SH-SY5Y (cell line): Measurements from ENCODE around the gene UNC119.

Experiments used
- GATA2 ChIP-seq: IDR thresholded peaks from 2 replicates; pipeline ENCODE4 v1.6.1; 2011; ENCODE audit warnings: mild to moderate bottlenecking, low read depth, low read length
- GATA3 ChIP-seq: IDR thresholded peaks from 2 replicates; pipeline ENCODE4 v1.6.1; 2011; ENCODE audit warnings: low read depth, mild to moderate bottlenecking, low read length, moderate library complexity

The UNC119 gene

GRCh38 chr17:28537219-28537610, 15.2 kb downstream of the UNC119 start:
- no peak for TF ChIP-seq GATA3

- TF ChIP-seq GATA2 (no peak), GATA3 (no peak)
These were observed 15.7 kb downstream of the UNC119 start for GRCh38 chr17:28536532-28537218.

DNA sequence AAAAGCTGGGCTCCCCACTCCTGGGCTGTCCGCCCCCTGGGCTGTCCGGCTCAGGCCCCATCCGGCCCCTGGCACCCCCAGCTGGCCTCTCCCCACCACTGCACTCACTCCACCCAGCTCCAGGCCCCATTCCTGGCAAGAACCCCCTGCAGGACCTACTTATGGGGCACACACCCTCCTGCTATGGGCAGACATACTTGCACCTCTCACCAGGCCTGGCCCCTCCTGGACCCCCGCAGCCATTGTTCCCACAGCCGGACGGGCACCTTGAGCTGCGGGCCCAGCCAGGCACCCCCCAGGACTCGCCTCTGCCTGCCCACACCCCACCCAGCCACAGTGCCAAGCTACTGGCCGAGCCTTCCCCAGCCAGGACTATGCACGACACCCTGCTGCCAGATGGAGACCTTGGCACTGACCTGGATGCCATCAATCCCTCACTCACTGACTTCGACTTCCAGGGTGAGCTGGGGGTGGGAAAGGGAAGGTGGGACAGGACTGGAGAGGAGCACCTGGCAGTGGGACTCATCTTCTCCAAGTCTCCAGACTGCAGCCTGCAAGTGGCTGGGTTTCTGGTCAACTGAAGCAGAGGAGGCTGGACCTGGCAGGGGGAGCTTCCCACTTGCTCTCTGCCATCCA, 17.6 kb downstream of the UNC119 start:
- TF ChIP-seq GATA3: no peak
- no peak for TF ChIP-seq GATA2

- TF ChIP-seq GATA3 (no peak), GATA2 (no peak)
These were observed 19.2 kb downstream of the UNC119 start for GRCh38 chr17:28533091-28533807.

DNA sequence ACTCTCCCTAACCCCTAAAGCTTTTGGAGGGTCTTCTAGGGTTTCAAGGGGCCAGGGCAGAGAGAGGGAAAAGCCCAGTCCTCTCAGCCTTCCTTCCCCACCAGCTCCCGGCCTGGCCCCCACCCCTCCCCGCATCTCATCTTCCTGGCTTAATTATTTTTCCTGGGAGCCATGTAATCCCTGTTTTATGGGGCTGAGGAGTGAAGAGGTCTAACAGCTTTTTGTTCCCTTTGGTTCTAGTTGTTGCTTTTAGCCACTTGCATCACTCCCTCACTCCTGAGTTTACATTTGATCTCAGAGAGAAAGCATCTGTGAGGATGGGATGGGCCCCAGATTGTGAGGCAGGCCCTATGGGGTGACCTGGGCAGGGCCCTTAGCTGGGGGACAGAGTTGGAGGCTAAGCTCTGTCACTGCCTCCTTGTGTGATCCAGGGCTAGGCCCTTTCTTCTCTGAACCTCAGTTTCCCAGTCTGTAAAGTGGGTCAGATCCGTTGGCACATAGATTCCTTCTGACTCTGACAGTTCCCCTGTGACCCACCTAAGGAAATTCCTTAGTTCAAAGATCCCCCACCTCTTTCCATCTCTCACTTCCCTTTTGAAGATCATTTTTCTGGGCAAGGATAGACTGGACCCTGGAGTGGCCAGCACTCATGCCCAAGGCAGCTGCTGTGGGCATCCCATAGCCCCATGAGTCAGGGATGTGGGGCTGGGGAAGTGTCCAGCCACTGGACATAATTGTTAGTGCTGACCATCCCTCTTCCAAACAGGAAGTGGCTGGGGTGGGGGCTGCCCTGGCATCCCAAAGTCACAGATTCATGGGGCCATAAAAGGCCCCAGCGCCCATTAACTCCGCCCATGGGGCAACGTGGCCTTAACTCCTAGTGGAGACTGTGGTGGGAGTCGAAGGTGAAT, 20.1 kb downstream of the UNC119 start:
- TF ChIP-seq GATA3: no peak
- TF ChIP-seq GATA2: no peak

DNA sequence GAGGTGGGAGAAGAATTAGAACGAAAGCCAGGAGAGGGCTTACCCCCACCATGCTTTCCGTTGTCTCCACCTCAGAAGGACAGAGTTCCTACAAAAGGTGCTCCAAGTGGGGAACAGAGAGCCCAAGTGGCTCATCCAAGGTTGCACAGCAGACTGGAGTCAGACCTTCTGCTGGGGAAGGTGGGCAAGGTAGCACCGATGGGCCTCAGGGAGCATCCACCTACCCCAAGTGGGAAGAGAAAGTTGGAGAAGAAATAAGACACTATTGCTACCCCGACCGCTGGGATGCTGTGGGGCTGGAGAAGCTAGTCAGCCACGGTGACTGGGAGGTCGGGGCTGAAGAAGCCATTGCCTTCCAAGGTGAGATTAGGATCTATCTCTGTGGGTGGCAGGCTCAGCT, 21.5 kb downstream of the UNC119 start:
- no peak for TF ChIP-seq GATA3
- TF ChIP-seq GATA2: no peak

- no peak for TF ChIP-seq GATA2
- TF ChIP-seq GATA3: no peak
These were observed 22.2 kb downstream of the UNC119 start for GRCh38 chr17:28530250-28530649.

- TF ChIP-seq GATA2 (no peak), GATA3 (no peak)
These were observed 23.4 kb downstream of the UNC119 start for GRCh38 chr17:28529013-28529400.

GRCh38 chr17:28528327-28529012, 24.0 kb downstream of the UNC119 start:
- no peak for TF ChIP-seq GATA2
- TF ChIP-seq GATA3: no peak

GRCh38 chr17:28527859-28528258, 24.6 kb downstream of the UNC119 start:
- TF ChIP-seq GATA2: no peak
- TF ChIP-seq GATA3: no peak

DNA sequence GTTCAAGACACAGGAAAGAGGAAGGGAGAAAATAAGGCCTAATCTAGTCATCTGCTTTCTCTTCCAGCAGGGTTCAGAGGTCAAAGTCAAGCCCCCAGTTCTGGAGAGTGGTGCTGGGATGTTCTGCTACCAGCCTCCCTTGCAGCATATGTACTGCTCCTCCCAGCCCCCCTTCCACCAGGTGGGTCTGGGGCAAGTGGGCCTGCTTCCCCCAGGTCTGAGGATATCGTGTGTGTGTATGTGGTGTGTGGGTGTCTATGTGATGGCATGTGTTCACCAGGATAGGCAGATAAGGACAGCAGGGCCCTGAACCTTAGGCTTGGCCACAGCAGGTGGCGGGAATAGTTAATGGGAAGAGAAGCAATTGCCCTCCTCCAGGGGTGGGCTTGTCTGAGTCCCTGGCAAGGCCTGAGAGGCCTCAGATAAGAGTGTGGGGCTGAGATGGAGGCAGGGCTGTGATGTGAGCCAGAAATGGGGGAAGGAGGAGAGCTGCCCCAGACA, 25.2 kb downstream of the UNC119 start:
- no peak for TF ChIP-seq GATA2

- TF ChIP-seq GATA3 (no peak), GATA2 (no peak)
These were observed 26.0 kb downstream of the UNC119 start for GRCh38 chr17:28526381-28526780.
